HEK293 (cell line): ENCODE data around the gene CHST5.

ENCODE experiments used
- CTCF ChIA-PET: fragments of 350-600 bp; formaldehyde crosslinking; extraction: SDS; loops from one replicate; lab custom pipeline; 2021; ENCODE audit warnings: antibody characterized with exemption; lab: Yijun Ruan, JAX
- POLR2A ChIA-PET: fragments of 300-600 bp; formaldehyde crosslinking; extraction: SDS; loops from one replicate; lab custom pipeline; 2020; ENCODE audit warnings: antibody characterized with exemption, inconsistent platforms; lab: Yijun Ruan, JAX
- H3K27ac ChIP-seq: fragments of 200-500 bp; sonication (Bioruptor generic); 2 replicates; pipeline ENCODE4 v1.5.1; 2014; ENCODE audit warnings: low read depth, low read length, control low read depth, inconsistent platforms; ENCODE audit errors: extremely low read depth
- H3K36me3 ChIP-seq, 2 experiments: fragments of 200-500 bp in 1 of 2; sonication (Bioruptor generic) in 1 of 2; 1 replicate in 1 of 2; 2 replicates in 1 of 2; pipeline ENCODE4 v1.5.1; 2014 to 2017; ENCODE audit warnings: inconsistent platforms in 2 of 2, low read length in 2 of 2; ENCODE audit not compliant: control insufficient read depth in 2 of 2, insufficient read depth in 1 of 2
- H3K4me1 ChIP-seq: fragments of 200-500 bp; sonication (Bioruptor generic); 2 replicates; pipeline ENCODE4 v1.5.1; 2014; ENCODE audit warnings: mild to moderate bottlenecking, low read length, inconsistent platforms; ENCODE audit not compliant: control insufficient read depth, insufficient read depth
- H3K4me3 ChIP-seq: 2 replicates; pipeline ENCODE4 v1.5.1; 2011; ENCODE audit warnings: low read depth, mild to moderate bottlenecking, control low read depth, low read length, moderate library complexity
- H3K9me3 ChIP-seq: fragments of 200-500 bp; sonication (Bioruptor generic); 2 replicates; pipeline ENCODE4 v1.5.1; 2014; ENCODE audit warnings: low read depth, low read length, inconsistent platforms; ENCODE audit not compliant: control insufficient read depth, insufficient read depth
- REPIN1 ChIP-seq: fragments of 450-650 bp; formaldehyde crosslinking; IDR thresholded peaks from 2 replicates; pipeline ENCODE4 v1.5.1; 2017; ENCODE audit warnings: missing biosample characterization, missing genetic modification characterization, low read depth
- WT1 ChIP-seq: fragments of 450-650 bp; formaldehyde crosslinking; IDR thresholded peaks from 2 replicates; pipeline ENCODE4 v1.5.1; 2016; ENCODE audit warnings: missing biosample characterization, missing genetic modification characterization
- ZBTB26 ChIP-seq: fragments of 450-650 bp; formaldehyde crosslinking; optimal IDR thresholded peaks from 2 replicates; pipeline ENCODE3; 2016; ENCODE audit warnings: missing biosample characterization, mild to moderate bottlenecking, missing genetic modification characterization
- ZEB2 ChIP-seq: fragments of 450-650 bp; formaldehyde crosslinking; IDR thresholded peaks from 2 replicates; pipeline ENCODE4 v1.5.1; 2016; ENCODE audit warnings: missing biosample characterization, missing genetic modification characterization
- ZFP3 ChIP-seq: fragments of 450-650 bp; formaldehyde crosslinking; IDR thresholded peaks from 2 replicates; pipeline ENCODE4 v1.5.1; 2016; ENCODE audit warnings: low read depth, missing biosample characterization, missing genetic modification characterization
- ZFP69B ChIP-seq: fragments of 450-650 bp; formaldehyde crosslinking; IDR thresholded peaks from 2 replicates; pipeline ENCODE4 v1.5.1; 2016; ENCODE audit warnings: missing biosample characterization, missing genetic modification characterization
- ZNF146 ChIP-seq: fragments of 450-650 bp; formaldehyde crosslinking; IDR thresholded peaks from 2 replicates; pipeline ENCODE4 v1.5.1; 2016; ENCODE audit warnings: missing biosample characterization, missing genetic modification characterization
- ZNF16 ChIP-seq: fragments of 450-650 bp; formaldehyde crosslinking; IDR thresholded peaks from 2 replicates; pipeline ENCODE4 v1.5.1; 2016; ENCODE audit warnings: low read depth, missing biosample characterization, missing genetic modification characterization
- ZNF280D ChIP-seq: fragments of 450-650 bp; formaldehyde crosslinking; IDR thresholded peaks from 2 replicates; pipeline ENCODE4 v1.5.1; 2016; ENCODE audit warnings: missing biosample characterization, missing genetic modification characterization
- ZNF292 ChIP-seq: fragments of 450-650 bp; formaldehyde crosslinking; IDR thresholded peaks from 2 replicates; pipeline ENCODE4 v1.5.1; 2016; ENCODE audit warnings: low read depth, missing biosample characterization, missing genetic modification characterization, borderline replicate concordance
- ZNF473 ChIP-seq: fragments of 450-650 bp; formaldehyde crosslinking; IDR thresholded peaks from 2 replicates; pipeline ENCODE4 v1.5.1; 2017; ENCODE audit warnings: missing biosample characterization, missing genetic modification characterization
- ZNF510 ChIP-seq: fragments of 450-650 bp; formaldehyde crosslinking; IDR thresholded peaks from 2 replicates; pipeline ENCODE4 v1.5.1; 2018; ENCODE audit warnings: mild to moderate bottlenecking, missing genetic modification characterization, missing biosample characterization; ENCODE audit not compliant: insufficient replicate concordance
- ZNF549 ChIP-seq: fragments of 450-650 bp; IDR thresholded peaks from 2 replicates; pipeline ENCODE4 v1.5.1; 2018; ENCODE audit warnings: missing biosample characterization, missing genetic modification characterization, mild to moderate bottlenecking, inconsistent platforms, moderate library complexity
- ZNF610 ChIP-seq: fragments of 450-650 bp; formaldehyde crosslinking; IDR thresholded peaks from 2 replicates; pipeline ENCODE4 v1.5.1; 2016; ENCODE audit warnings: missing biosample characterization, missing genetic modification characterization, borderline replicate concordance
- ZNF670 ChIP-seq: fragments of 450-650 bp; formaldehyde crosslinking; IDR thresholded peaks from 2 replicates; pipeline ENCODE4 v1.5.1; 2016; ENCODE audit warnings: missing biosample characterization, missing genetic modification characterization, low read depth
- ZNF777 ChIP-seq: fragments of 450-650 bp; formaldehyde crosslinking; IDR thresholded peaks from 2 replicates; pipeline ENCODE4 v1.5.1; 2017; ENCODE audit warnings: missing biosample characterization, missing genetic modification characterization, borderline replicate concordance

CHST5 gene

GRCh38 chr16:75529056-75529905 is 6.6 kb downstream of the CHST5 start (continued):
- TF ChIP-seq ZEB2 (tag by site-specific recombination): no peak
- no peak for TF ChIP-seq ZNF280D (tag by site-specific recombination)
- no peak for TF ChIP-seq ZNF777
- TF ChIP-seq ZNF16 (tag by site-specific recombination): no peak
- TF ChIP-seq ZFP69B (tag by site-specific recombination): no peak
- no peak for TF ChIP-seq ZNF510 (tag by site-specific recombination)
- no peak for TF ChIP-seq REPIN1 (tag by site-specific recombination)

GRCh38 chr16:75527825-75528299 is 8.0 kb downstream of the CHST5 start:
- no peak for TF ChIP-seq ZFP3 (tag by site-specific recombination)
- POLR2A ChIA-PET: interaction anchor here (0.6 kb wide), 1 partner anchor 12 kb away, joined by 4 read pairs; no protein-coding TSS in a partner anchor
- Histone ChIP-seq H3K4me3 (no peak overlapping the region), H3K27ac (no peak overlapping the region), H3K4me1 (no peaks in the 10 kb centered on the region), H3K36me3 (no peaks in the 10 kb centered on the region), H3K9me3 (no peaks in the 10 kb centered on the region)
- CTCF ChIA-PET: interaction anchor here (1.0 kb wide), 1 partner anchor 56 kb away, joined by 3 read pairs; no protein-coding TSS in a partner anchor

GRCh38 chr16:75526032-75526790 is 9.7 kb downstream of the CHST5 start:
- H3K27ac ChIP-seq: no peak overlapping the region
- POLR2A ChIA-PET: no interaction called here
- H3K4me1 ChIP-seq: no peaks in the 10 kb centered on the region
- CTCF ChIA-PET: no interaction called here
- H3K9me3 ChIP-seq: no peaks in the 10 kb centered on the region
- H3K36me3 ChIP-seq: no peaks in the 10 kb centered on the region
- TF ChIP-seq ZNF549 (peak; percentile 97), ZNF473 (no peak), WT1 (no peak), ZNF610 (no peak), ZNF146 (tag by site-specific recombination) (no peak), ZNF670 (tag by site-specific recombination) (no peak), ZBTB26 (peak; percentile 46), ZNF292 (no peak)
- no peak overlapping the region for H3K4me3 ChIP-seq
